ENCODE measurements around the gene MAD1L1. TPM values are rescaled to one million over a fixed set of nuclear protein-coding genes. Genes with fewer than 3 reads are reported as not detected.

Gene MAD1L1
- total RNA-seq, 2 experiments from 2014 or later: 58.3 to 65.3 TPM

DNA sequence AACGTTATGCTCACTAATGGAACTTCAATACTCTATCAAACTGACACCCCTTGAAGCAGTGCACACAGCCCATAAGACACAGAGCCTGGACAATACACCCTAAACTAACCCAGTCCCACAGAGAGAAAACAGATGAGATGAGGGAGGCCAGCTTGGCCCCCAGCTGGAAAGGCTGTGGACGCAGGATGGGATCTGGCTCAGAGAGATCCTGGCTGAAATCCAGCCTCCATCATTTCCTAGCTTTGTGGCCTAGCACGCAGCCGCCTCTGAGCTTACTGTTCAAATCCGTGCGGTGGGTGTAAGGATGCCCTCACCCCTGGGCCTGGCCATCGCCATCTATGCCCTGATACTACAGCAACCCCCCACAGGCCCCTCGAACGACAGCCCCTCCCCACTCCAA lies 48.8 kb upstream of the MAD1L1 start:
- BruUV-seq (replicated peaks): no TSS peak
- CTCF ChIA-PET (ENCODE audit: unreplicated experiment): no interaction called here
- no peaks in the 10 kb centered on the region for H3K4me1 ChIP-seq (ENCODE audit: insufficient read depth, low read length, poor library complexity, severe bottlenecking)
- no peak overlapping the region for H2AFZ ChIP-seq (ENCODE audit: low read length)
- POLR2A ChIA-PET: no interaction called here
- no peak for DNase-seq (ENCODE audit: low spot score)
- H3K9me3 ChIP-seq (ENCODE audit: low read length): no peaks in the 10 kb centered on the region
- H3K27ac ChIP-seq (ENCODE audit: low read depth, low read length, poor library complexity, severe bottlenecking): no peak overlapping the region
- H3K9me2 ChIP-seq (ENCODE audit: insufficient read depth, low read length): no peaks in the 10 kb centered on the region
- no peak overlapping the region for H3K4me3 ChIP-seq (ENCODE audit: low read depth, low read length, poor library complexity, severe bottlenecking)
- intact Hi-C loops (cut with micrococcal nuclease; ENCODE audit: unreplicated experiment): no loop called here
- H4K20me1 ChIP-seq (ENCODE audit: insufficient read depth, low read length): no peaks in the 10 kb centered on the region
- H3K79me2 ChIP-seq (ENCODE audit: insufficient read depth, low read depth, low read length): no peaks in the 10 kb centered on the region
- no peak overlapping the region for H3K4me2 ChIP-seq (ENCODE audit: low read length)
- peaks cover 5% of the 10 kb centered on the region; the same call in 1 of the 2 replicates for H3K36me3 ChIP-seq (ENCODE audit: insufficient read depth, low read length)
- no peak for TF ChIP-seq EZH2phosphoT487 (IDR thresholded peaks at IDR 0.05; ENCODE audit: borderline replicate concordance, low read depth, low read length)
- no peak for TF ChIP-seq CTCF (conservative IDR thresholded peaks at IDR 0.05; ENCODE audit: low read length)

- H3K4me2 ChIP-seq (ENCODE audit: low read length): no peak overlapping the region
- TF ChIP-seq EZH2phosphoT487 (IDR thresholded peaks at IDR 0.05; ENCODE audit: borderline replicate concordance, low read depth, low read length): no peak
- TF ChIP-seq CTCF (conservative IDR thresholded peaks at IDR 0.05; ENCODE audit: low read length): no peak
- BruUV-seq (replicated peaks): no TSS peak
- H3K27ac ChIP-seq (ENCODE audit: low read depth, low read length, poor library complexity, severe bottlenecking): no peak overlapping the region
- peaks cover 5% of the 10 kb centered on the region; the same call in 1 of the 2 replicates for H3K36me3 ChIP-seq (ENCODE audit: insufficient read depth, low read length)
- H3K9me3 ChIP-seq (ENCODE audit: low read length): no peaks in the 10 kb centered on the region
- ChIA-PET CTCF (ENCODE audit: unreplicated experiment) (no interaction called here), POLR2A (interaction anchor here (0.6 to 1.5 kb wide), 3 partner anchors 14 to 32 kb away, joined by 3 to 4 read pairs (median 4); no protein-coding TSS in a partner anchor)
- no peaks in the 10 kb centered on the region for H3K4me1 ChIP-seq (ENCODE audit: insufficient read depth, low read length, poor library complexity, severe bottlenecking)
- no peaks in the 10 kb centered on the region for H4K20me1 ChIP-seq (ENCODE audit: insufficient read depth, low read length)
- no peak for DNase-seq (ENCODE audit: low spot score)
- H3K4me3 ChIP-seq (ENCODE audit: low read depth, low read length, poor library complexity, severe bottlenecking): no peak overlapping the region
- H2AFZ ChIP-seq (ENCODE audit: low read length): no peak overlapping the region
- intact Hi-C loops (cut with micrococcal nuclease; ENCODE audit: unreplicated experiment): no loop called here
- H3K9me2 ChIP-seq (ENCODE audit: insufficient read depth, low read length): no peaks in the 10 kb centered on the region
- H3K79me2 ChIP-seq (ENCODE audit: insufficient read depth, low read depth, low read length): no peaks in the 10 kb centered on the region
These were observed 47.7 kb upstream of the MAD1L1 start for GRCh38 chr7:2280424-2280823.

- Histone ChIP-seq H3K4me1 (ENCODE audit: insufficient read depth, low read length, poor library complexity, severe bottlenecking) (no peaks in the 10 kb centered on the region), H3K36me3 (ENCODE audit: insufficient read depth, low read length) (peaks cover 5% of the 10 kb centered on the region; the same call in 1 of the 2 replicates), H3K4me3 (ENCODE audit: low read depth, low read length, poor library complexity, severe bottlenecking) (no peak overlapping the region), H4K20me1 (ENCODE audit: insufficient read depth, low read length) (no peaks in the 10 kb centered on the region), H3K79me2 (ENCODE audit: insufficient read depth, low read depth, low read length) (no peaks in the 10 kb centered on the region), H3K27ac (ENCODE audit: low read depth, low read length, poor library complexity, severe bottlenecking) (no peak overlapping the region), H3K4me2 (ENCODE audit: low read length) (no peak overlapping the region), H2AFZ (ENCODE audit: low read length) (no peak overlapping the region), H3K9me2 (ENCODE audit: insufficient read depth, low read length) (no peaks in the 10 kb centered on the region), H3K9me3 (ENCODE audit: low read length) (no peaks in the 10 kb centered on the region)
- no TSS peak for BruUV-seq (replicated peaks)
- POLR2A ChIA-PET: interaction anchor here (0.6 to 1.5 kb wide), 2 partner anchors 13 to 29 kb away, joined by 4 read pairs; no protein-coding TSS in a partner anchor
- CTCF ChIA-PET (ENCODE audit: unreplicated experiment): no interaction called here
- TF ChIP-seq CTCF (conservative IDR thresholded peaks at IDR 0.05; ENCODE audit: low read length): no peak
- TF ChIP-seq EZH2phosphoT487 (IDR thresholded peaks at IDR 0.05; ENCODE audit: borderline replicate concordance, low read depth, low read length): no peak
- DNase-seq (ENCODE audit: low spot score): no peak
- intact Hi-C loops (cut with micrococcal nuclease; ENCODE audit: unreplicated experiment): no loop called here
These were observed 47.2 kb upstream of the MAD1L1 start for GRCh38 chr7:2279896-2280295.

Data from OCI-LY7 (cell line).